ENCODE measurements around the gene SGIP1. TPM values are rescaled to one million over a fixed set of nuclear protein-coding genes. Genes with fewer than 3 reads are reported as not detected.

SGIP1 gene
- total RNA-seq, 1 experiment from 2014 or later: not detected

GRCh38 chr1:66731170-66731865 lies 197.4 kb downstream of the SGIP1 start:
- H3K9ac ChIP-seq (ENCODE audit: low read length): no peak overlapping the region
- no TSS peak for BruUV-seq (replicated peaks)
- H3K79me2 ChIP-seq (ENCODE audit: low read length): no peaks in the 10 kb centered on the region
- H3K9me2 ChIP-seq (replicated peaks; ENCODE audit: low read length): no peaks in the 10 kb centered on the region
- no peak overlapping the region for H3K27ac ChIP-seq (ENCODE audit: low read length)
- no peaks in the 10 kb centered on the region for H3K9me3 ChIP-seq (ENCODE audit: low read length)
- no peaks in the 10 kb centered on the region for H3K36me3 ChIP-seq (ENCODE audit: low read depth, low read length)
- ChIA-PET CTCF (no interaction called here), POLR2A (ENCODE audit: unreplicated experiment) (no interaction called here)
- no peaks in the 10 kb centered on the region for H4K20me1 ChIP-seq (ENCODE audit: low read length)
- no peak overlapping the region for H3K4me2 ChIP-seq (ENCODE audit: low read length)
- H3K27me3 ChIP-seq (ENCODE audit: low read length): 0 out of 2 replicates have a peak, but pooled peaks cover 13% of the 10 kb centered on the region
- H3K4me3 ChIP-seq (ENCODE audit: low read length): no peak overlapping the region
- DNase-seq: peak; percentile 13
- no peak overlapping the region for H2AFZ ChIP-seq (ENCODE audit: low read length)
- H3F3A ChIP-seq (ENCODE audit: low read length, unreplicated experiment): no peaks in the 10 kb centered on the region
- peaks cover 18% of the 10 kb centered on the region for H3K4me1 ChIP-seq (ENCODE audit: insufficient read depth, low read length)
- intact Hi-C loops (cut with micrococcal nuclease): no loop called here
- ATAC-seq: no peak
- no peak for TF ChIP-seq EZH2phosphoT487 (IDR thresholded peaks at IDR 0.05; ENCODE audit: borderline replicate concordance, low read length)
- TF ChIP-seq CTCF (conservative IDR thresholded peaks at IDR 0.05; ENCODE audit: low read depth, low read length): no peak
- no peak for TF ChIP-seq EZH2 (IDR thresholded peaks at IDR 0.05; ENCODE audit: low read length, unreplicated experiment)

GRCh38 chr1:66732407-66733166 lies 198.6 kb downstream of the SGIP1 start:
- ATAC-seq (peak; percentile 20; the same call in 1 of the 2 replicates), DNase-seq (peak; percentile 28)
- Histone ChIP-seq H3K4me1 (ENCODE audit: insufficient read depth, low read length) (peaks cover 18% of the 10 kb centered on the region), H3K4me2 (ENCODE audit: low read length) (no peak overlapping the region), H3K27ac (ENCODE audit: low read length) (no peak overlapping the region), H3K27me3 (ENCODE audit: low read length) (0 out of 2 replicates have a peak, but pooled peaks cover 4% of the 10 kb centered on the region), H3K4me3 (ENCODE audit: low read length) (no peak overlapping the region), H2AFZ (ENCODE audit: low read length) (no peak overlapping the region), H4K20me1 (ENCODE audit: low read length) (no peaks in the 10 kb centered on the region), H3K9me2 (replicated peaks; ENCODE audit: low read length) (no peaks in the 10 kb centered on the region), H3K9ac (ENCODE audit: low read length) (no peak overlapping the region), H3K9me3 (ENCODE audit: low read length) (no peaks in the 10 kb centered on the region), H3K79me2 (ENCODE audit: low read length) (no peaks in the 10 kb centered on the region), H3K36me3 (ENCODE audit: low read depth, low read length) (no peaks in the 10 kb centered on the region), H3F3A (ENCODE audit: low read length, unreplicated experiment) (no peaks in the 10 kb centered on the region)
- intact Hi-C loops (cut with micrococcal nuclease): no loop called here
- ChIA-PET CTCF (no interaction called here), POLR2A (ENCODE audit: unreplicated experiment) (no interaction called here)
- TF ChIP-seq CTCF (conservative IDR thresholded peaks at IDR 0.05; ENCODE audit: low read depth, low read length) (no peak), EZH2 (IDR thresholded peaks at IDR 0.05; ENCODE audit: low read length, unreplicated experiment) (no peak), EZH2phosphoT487 (IDR thresholded peaks at IDR 0.05; ENCODE audit: borderline replicate concordance, low read length) (no peak)
- no TSS peak for BruUV-seq (replicated peaks)

All from PC-3 (cell line).